OCI-LY1 (cell line): ENCODE measurements around the gene DYDC1.

Source experiments
- H2AFZ ChIP-seq: fragments of 200-600 bp; sonication (generic), shearing (Covaris generic); 2 replicates; pipeline ENCODE4 v1.6.0; 2014; ENCODE audit warnings: antibody characterized with exemption, mild to moderate bottlenecking, low read length
- H3F3A ChIP-seq: fragments of 200-600 bp; sonication (generic), shearing (Covaris generic); 2 replicates; pipeline ENCODE4 v1.6.0; 2014; ENCODE audit warnings: mild to moderate bottlenecking, antibody characterized with exemption, low read length, moderate library complexity; ENCODE audit not compliant: insufficient read depth
- H3K27ac ChIP-seq: fragments of 200-600 bp; sonication (generic); 2 replicates; pipeline ENCODE4 v1.5.1; 2014; ENCODE audit warnings: low read length, mixed run types, mild to moderate bottlenecking, low read depth; ENCODE audit not compliant: poor library complexity, severe bottlenecking
- H3K27me3 ChIP-seq: fragments of 200-600 bp; sonication (generic); 2 replicates; pipeline ENCODE4 v1.6.0; 2014; ENCODE audit warnings: antibody characterized with exemption, mild to moderate bottlenecking, low read length, moderate library complexity; ENCODE audit not compliant: insufficient read depth
- H3K36me3 ChIP-seq: fragments of 200-600 bp; sonication (generic); 2 replicates; pipeline ENCODE4 v1.6.1; 2014; ENCODE audit warnings: mild to moderate bottlenecking, antibody characterized with exemption, low read length, moderate library complexity, mixed read lengths; ENCODE audit not compliant: insufficient read depth
- H3K4me1 ChIP-seq: fragments of 200-600 bp; sonication (generic); 2 replicates; pipeline ENCODE4 v1.5.1; 2014; ENCODE audit warnings: mild to moderate bottlenecking, low read length, moderate library complexity; ENCODE audit not compliant: insufficient read depth, severe bottlenecking
- H3K4me2 ChIP-seq: fragments of 200-600 bp; sonication (generic), shearing (Covaris generic); 2 replicates; pipeline ENCODE4 v1.6.1; 2014; ENCODE audit warnings: low read length
- H3K4me3 ChIP-seq: fragments of 200-600 bp; sonication (generic); 2 replicates; pipeline ENCODE4 v1.5.1; 2014; ENCODE audit warnings: low read length, low read depth, mild to moderate bottlenecking, mixed read lengths; ENCODE audit not compliant: poor library complexity, severe bottlenecking
- H3K79me2 ChIP-seq: fragments of 200-600 bp; shearing (Covaris generic); 2 replicates; pipeline ENCODE4 v1.6.1; 2016; ENCODE audit warnings: mixed run types, low read length, mixed read lengths; ENCODE audit not compliant: insufficient read depth
- H3K9ac ChIP-seq: fragments of 200-600 bp; sonication (generic), shearing (Covaris generic); 2 replicates; pipeline ENCODE4 v1.6.1; 2014; ENCODE audit warnings: mild to moderate bottlenecking, low read length, mixed read lengths
- H3K9me2 ChIP-seq: fragments of 200-600 bp; sonication (generic), shearing (Covaris generic); 2 replicates; pipeline ENCODE4 v1.6.1; 2014; ENCODE audit warnings: low read depth, mild to moderate bottlenecking, low read length, mixed read lengths
- H3K9me3 ChIP-seq: fragments of 200-600 bp; shearing (Covaris generic); 2 replicates; pipeline ENCODE4 v1.6.1; 2014; ENCODE audit warnings: low read length, mixed read lengths
- H4K20me1 ChIP-seq: fragments of 200-600 bp; sonication (generic), shearing (Covaris generic); 2 replicates; pipeline ENCODE4 v1.6.0; 2016; ENCODE audit warnings: mild to moderate bottlenecking, low read length; ENCODE audit not compliant: insufficient read depth
- EZH2 ChIP-seq: fragments of 200-600 bp; sonication (generic), shearing (Covaris generic); IDR thresholded peaks from 2 replicates; pipeline ENCODE4 v1.8.0; 2017; ENCODE audit warnings: borderline replicate concordance, mixed run types, mild to moderate bottlenecking, antibody characterized with exemption, low read length, moderate library complexity, mixed read lengths
- TF ChIP-seq, protein P1 (sequence below): fragments of 200-600 bp; sonication (generic), shearing (Covaris generic); IDR thresholded peaks from 2 replicates; pipeline ENCODE4 v1.5.1; 2017; ENCODE audit warnings: mild to moderate bottlenecking, antibody characterized with exemption, low read length, moderate library complexity, mixed read lengths

DYDC1 gene

GRCh38 chr10:80344912-80345311 lies 11.6 kb downstream of the DYDC1 start:
- no peak overlapping the region for H2AFZ ChIP-seq
- H3K36me3 ChIP-seq = no peaks in the 10 kb centered on the region
- no peaks in the 10 kb centered on the region for H4K20me1 ChIP-seq
- H3K4me1 ChIP-seq = no peaks in the 10 kb centered on the region
- H3K27me3 ChIP-seq = no peaks in the 10 kb centered on the region
- H3K9me2 ChIP-seq = no peaks in the 10 kb centered on the region
- no peak overlapping the region for H3K27ac ChIP-seq
- H3K79me2 ChIP-seq = no peaks in the 10 kb centered on the region
- no peaks in the 10 kb centered on the region for H3F3A ChIP-seq
- no peak overlapping the region for H3K4me3 ChIP-seq
- no peaks in the 10 kb centered on the region for H3K9me3 ChIP-seq
- H3K4me2 ChIP-seq = no peak overlapping the region
- TF ChIP-seq, protein P1, sequence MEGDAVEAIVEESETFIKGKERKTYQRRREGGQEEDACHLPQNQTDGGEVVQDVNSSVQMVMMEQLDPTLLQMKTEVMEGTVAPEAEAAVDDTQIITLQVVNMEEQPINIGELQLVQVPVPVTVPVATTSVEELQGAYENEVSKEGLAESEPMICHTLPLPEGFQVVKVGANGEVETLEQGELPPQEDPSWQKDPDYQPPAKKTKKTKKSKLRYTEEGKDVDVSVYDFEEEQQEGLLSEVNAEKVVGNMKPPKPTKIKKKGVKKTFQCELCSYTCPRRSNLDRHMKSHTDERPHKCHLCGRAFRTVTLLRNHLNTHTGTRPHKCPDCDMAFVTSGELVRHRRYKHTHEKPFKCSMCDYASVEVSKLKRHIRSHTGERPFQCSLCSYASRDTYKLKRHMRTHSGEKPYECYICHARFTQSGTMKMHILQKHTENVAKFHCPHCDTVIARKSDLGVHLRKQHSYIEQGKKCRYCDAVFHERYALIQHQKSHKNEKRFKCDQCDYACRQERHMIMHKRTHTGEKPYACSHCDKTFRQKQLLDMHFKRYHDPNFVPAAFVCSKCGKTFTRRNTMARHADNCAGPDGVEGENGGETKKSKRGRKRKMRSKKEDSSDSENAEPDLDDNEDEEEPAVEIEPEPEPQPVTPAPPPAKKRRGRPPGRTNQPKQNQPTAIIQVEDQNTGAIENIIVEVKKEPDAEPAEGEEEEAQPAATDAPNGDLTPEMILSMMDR = no peak
- TF ChIP-seq EZH2 = no peak
- no peak overlapping the region for H3K9ac ChIP-seq

GRCh38 chr10:80344276-80344675 lies 12.3 kb downstream of the DYDC1 start:
- no peak overlapping the region for H3K4me2 ChIP-seq
- no peak overlapping the region for H2AFZ ChIP-seq
- no peaks in the 10 kb centered on the region for H3K9me3 ChIP-seq
- H3K27ac ChIP-seq = no peak overlapping the region
- no peak for TF ChIP-seq EZH2
- H4K20me1 ChIP-seq = no peaks in the 10 kb centered on the region
- no peaks in the 10 kb centered on the region for H3K27me3 ChIP-seq
- no peaks in the 10 kb centered on the region for H3K79me2 ChIP-seq
- no peak overlapping the region for H3K9ac ChIP-seq
- no peaks in the 10 kb centered on the region for H3K4me1 ChIP-seq
- H3K9me2 ChIP-seq = no peaks in the 10 kb centered on the region
- no peaks in the 10 kb centered on the region for H3K36me3 ChIP-seq
- H3F3A ChIP-seq = no peaks in the 10 kb centered on the region
- no peak overlapping the region for H3K4me3 ChIP-seq

DNA sequence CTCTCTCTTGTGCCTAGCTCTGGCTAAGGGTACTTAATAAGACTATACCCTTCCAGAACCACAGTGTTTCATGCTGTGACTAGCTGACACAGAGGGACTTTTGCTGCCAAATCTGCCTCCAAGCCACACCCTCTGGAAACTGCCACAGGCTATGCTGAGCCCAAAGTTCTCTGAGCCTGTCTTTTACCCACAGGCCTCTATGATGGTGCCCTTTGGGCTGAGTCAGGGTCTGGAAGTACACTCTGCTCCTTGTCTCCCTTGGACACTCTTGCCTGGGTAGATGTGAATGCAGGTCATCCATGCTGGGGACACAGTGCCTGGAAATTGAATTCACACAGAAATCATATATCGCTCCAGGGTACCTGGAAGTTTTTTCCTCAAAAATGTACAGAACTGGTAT lies 22.6 kb downstream of the DYDC1 start:
- TF ChIP-seq EZH2 = no peak
- TF ChIP-seq, protein P1 = no peak
- no peak overlapping the region for H3K4me2 ChIP-seq
- H3K9me2 ChIP-seq = no peaks in the 10 kb centered on the region
- H3K36me3 ChIP-seq = no peaks in the 10 kb centered on the region
- no peak overlapping the region for H2AFZ ChIP-seq
- no peaks in the 10 kb centered on the region for H3K79me2 ChIP-seq
- H3K4me1 ChIP-seq = no peaks in the 10 kb centered on the region
- no peaks in the 10 kb centered on the region for H3K27me3 ChIP-seq
- no peaks in the 10 kb centered on the region for H4K20me1 ChIP-seq
- H3K9me3 ChIP-seq = no peaks in the 10 kb centered on the region
- H3K9ac ChIP-seq = no peak overlapping the region
- H3K4me3 ChIP-seq = no peak overlapping the region
- no peaks in the 10 kb centered on the region for H3F3A ChIP-seq
- H3K27ac ChIP-seq = no peak overlapping the region

DNA sequence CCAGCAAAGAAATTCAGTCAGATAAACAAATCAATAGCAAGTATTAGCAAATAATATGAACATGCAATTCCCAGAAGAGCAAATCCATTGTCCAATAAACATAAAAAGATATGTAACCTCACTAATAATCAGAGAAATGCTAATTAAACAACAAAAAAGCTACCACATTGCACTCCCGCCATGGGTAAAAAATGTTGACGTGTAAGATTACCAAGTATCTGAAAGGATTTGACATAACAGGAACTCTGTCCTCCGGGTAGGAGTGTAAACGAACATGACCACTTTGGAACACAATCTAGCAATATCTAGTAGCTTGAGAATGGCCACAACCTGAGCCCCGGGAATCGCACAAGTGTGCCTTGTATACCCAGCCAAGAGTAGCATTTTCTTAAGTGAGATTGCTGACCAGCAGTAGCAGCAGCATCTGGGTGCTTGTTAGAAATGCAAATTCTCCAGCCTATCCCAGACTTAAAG lies 31.6 kb downstream of the DYDC1 start:
- H3K4me1 ChIP-seq = no peaks in the 10 kb centered on the region
- no peak overlapping the region for H3K9ac ChIP-seq
- H3K4me2 ChIP-seq = no peak overlapping the region
- no peak overlapping the region for H2AFZ ChIP-seq
- no peaks in the 10 kb centered on the region for H3K36me3 ChIP-seq
- no peaks in the 10 kb centered on the region for H3K9me3 ChIP-seq
- no peaks in the 10 kb centered on the region for H4K20me1 ChIP-seq
- no peaks in the 10 kb centered on the region for H3F3A ChIP-seq
- H3K27me3 ChIP-seq = no peaks in the 10 kb centered on the region; the same call in 1 of the 2 replicates
- H3K27ac ChIP-seq = no peak overlapping the region
- TF ChIP-seq EZH2 = no peak
- TF ChIP-seq, protein P1 = no peak
- no peaks in the 10 kb centered on the region for H3K9me2 ChIP-seq
- H3K4me3 ChIP-seq = no peak overlapping the region
- H3K79me2 ChIP-seq = no peaks in the 10 kb centered on the region
